WTC11 (cell line): Measurements from ENCODE around the gene MYO1A. TPM values are rescaled to one million over a fixed set of nuclear protein-coding genes. Genes with fewer than 3 reads are reported as not detected.

ENCODE experiments used
- ATAC-seq: fragments of 200-7000 bp; cut with Tn5 transposase; 2 replicates; pipeline ENCODE4 v1.10.0; 2021; ENCODE audit warnings: mild to moderate bottlenecking, moderate library complexity
- CTCF ChIA-PET: fragments of 300-600 bp; sonication (Branson Sonifier 250); formaldehyde crosslinking; loops from one replicate; lab custom pipeline; 2021; ENCODE audit warnings: antibody characterized with exemption; lab: Charles Lee
- POLR2A ChIA-PET: fragments of 350-600 bp; sonication (Branson Sonifier 250); formaldehyde crosslinking; loops from one replicate; lab custom pipeline; 2021; ENCODE audit warnings: antibody characterized with exemption; lab: Charles Lee
- DNase-seq: peaks from one replicate; pipeline ENCODE4 v3.0.0; 2021; ENCODE audit warnings: low spot score
- H3K27ac Mint-ChIP-seq: 2 replicates; pipeline ENCODE4 v1.8.0; 2021; ENCODE audit warnings: mixed read lengths
- H3K27me3 Mint-ChIP-seq: 2 replicates; pipeline ENCODE4 v1.8.0; 2021; ENCODE audit warnings: low read depth, mild to moderate bottlenecking, moderate library complexity, mixed read lengths
- H3K36me3 Mint-ChIP-seq: 2 replicates; pipeline ENCODE4 v1.8.0; 2021; ENCODE audit warnings: mixed read lengths
- H3K4me1 Mint-ChIP-seq: 2 replicates; pipeline ENCODE4 v1.8.0; 2022; ENCODE audit warnings: mixed read lengths
- H3K4me3 Mint-ChIP-seq: 2 replicates; pipeline ENCODE4 v1.8.0; 2021; ENCODE audit warnings: mild to moderate bottlenecking, moderate library complexity, mixed read lengths
- H3K9me3 Mint-ChIP-seq: 2 replicates; pipeline ENCODE4 v1.8.0; 2021; ENCODE audit warnings: mixed read lengths
- ATF3 ChIP-seq: sonication (generic); formaldehyde crosslinking; conservative IDR thresholded peaks from 2 replicates; pipeline ENCODE4 v1.8.1; 2022; ENCODE audit warnings: mild to moderate bottlenecking, missing genetic modification reagents
- ATF6 ChIP-seq: sonication (generic); formaldehyde crosslinking; IDR thresholded peaks from 2 replicates; pipeline ENCODE4 v1.8.1; 2023; ENCODE audit warnings: mild to moderate bottlenecking, missing genetic modification reagents
- E2F5 ChIP-seq: sonication (generic); formaldehyde crosslinking; IDR thresholded peaks from 2 replicates; pipeline ENCODE4 v1.8.1; 2022; ENCODE audit warnings: mild to moderate bottlenecking, moderate library complexity, missing genetic modification reagents
- ERG ChIP-seq: fragments of 250-450 bp; sonication (Bioruptor Pico); IDR thresholded peaks from 2 replicates; pipeline ENCODE4 v1.8.0; 2021; ENCODE audit warnings: mild to moderate bottlenecking
- FOXJ3 ChIP-seq: sonication (generic); formaldehyde crosslinking; IDR thresholded peaks from 2 replicates; pipeline ENCODE4 v1.9.0; 2021; ENCODE audit warnings: missing genetic modification reagents, mild to moderate bottlenecking, borderline replicate concordance
- GABPB1 ChIP-seq: sonication (generic); formaldehyde crosslinking; IDR thresholded peaks from 2 replicates; pipeline ENCODE4 v1.8.1; 2023; ENCODE audit warnings: mild to moderate bottlenecking, missing genetic modification reagents
- GRHL2 ChIP-seq: fragments of 250-450 bp; sonication (Bioruptor Pico); IDR thresholded peaks from 2 replicates; pipeline ENCODE4 v1.8.0; 2022; ENCODE audit warnings: mild to moderate bottlenecking, moderate library complexity; ENCODE audit not compliant: insufficient replicate concordance, severe bottlenecking
- GTF2I ChIP-seq: fragments of 250-450 bp; sonication (Bioruptor Pico); conservative IDR thresholded peaks from 2 replicates; pipeline ENCODE4 v1.4.0; 2021; ENCODE audit warnings: mild to moderate bottlenecking
- JAZF1 ChIP-seq: fragments of 250-450 bp; sonication (Bioruptor Pico); IDR thresholded peaks from 2 replicates; pipeline ENCODE4 v1.9.0; 2021; ENCODE audit warnings: moderate library complexity, mild to moderate bottlenecking, inconsistent platforms
- MAX ChIP-seq: sonication (generic); formaldehyde crosslinking; IDR thresholded peaks from 2 replicates; pipeline ENCODE4 v1.8.0; 2022; ENCODE audit warnings: mild to moderate bottlenecking, missing genetic modification reagents
- MXD4 ChIP-seq: fragments of 250-450 bp; sonication (Bioruptor Pico); IDR thresholded peaks from 2 replicates; pipeline ENCODE4 v1.8.0; 2021; ENCODE audit warnings: mild to moderate bottlenecking, moderate library complexity, borderline replicate concordance
- MYBL2 ChIP-seq: sonication (generic); formaldehyde crosslinking; IDR thresholded peaks from 2 replicates; pipeline ENCODE4 v1.8.1; 2023; ENCODE audit warnings: mild to moderate bottlenecking, moderate library complexity, missing genetic modification reagents
- NFE2L1 ChIP-seq: sonication (generic); formaldehyde crosslinking; IDR thresholded peaks from 2 replicates; pipeline ENCODE4 v1.8.1; 2023; ENCODE audit warnings: missing genetic modification reagents
- OVOL2 ChIP-seq: fragments of 250-450 bp; sonication (Bioruptor Pico); IDR thresholded peaks from 2 replicates; pipeline ENCODE4 v1.9.0; 2021; ENCODE audit warnings: mild to moderate bottlenecking, borderline replicate concordance
- PREB ChIP-seq: sonication (generic); formaldehyde crosslinking; IDR thresholded peaks from 2 replicates; pipeline ENCODE4 v1.8.1; 2022; ENCODE audit warnings: mild to moderate bottlenecking, missing genetic modification reagents, moderate library complexity, borderline replicate concordance
- RELA ChIP-seq: sonication (generic); formaldehyde crosslinking; IDR thresholded peaks from 2 replicates; pipeline ENCODE4 v1.8.1; 2022; ENCODE audit warnings: missing genetic modification reagents, mild to moderate bottlenecking, borderline replicate concordance
- SMAD3 ChIP-seq: sonication (generic); formaldehyde crosslinking; IDR thresholded peaks from 2 replicates; pipeline ENCODE4 v1.8.0; 2022; ENCODE audit warnings: missing genetic modification reagents, mild to moderate bottlenecking, borderline replicate concordance
- SMAD4 ChIP-seq: sonication (generic); formaldehyde crosslinking; IDR thresholded peaks from 2 replicates; pipeline ENCODE4 v1.8.0; 2022; ENCODE audit warnings: mild to moderate bottlenecking, missing genetic modification reagents
- TCF7 ChIP-seq: sonication (generic); formaldehyde crosslinking; IDR thresholded peaks from 2 replicates; pipeline ENCODE4 v1.8.0; 2022; ENCODE audit warnings: mild to moderate bottlenecking, low read depth, missing genetic modification reagents, moderate library complexity
- ZNF219 ChIP-seq: sonication (generic); formaldehyde crosslinking; IDR thresholded peaks from 2 replicates; pipeline ENCODE4 v1.8.0; 2023; ENCODE audit warnings: missing genetic modification reagents, mild to moderate bottlenecking, borderline replicate concordance
- ZNF232 ChIP-seq: sonication (generic); formaldehyde crosslinking; IDR thresholded peaks from 2 replicates; pipeline ENCODE4 v1.8.0; 2022; ENCODE audit warnings: mild to moderate bottlenecking, missing genetic modification reagents
- ZNF416 ChIP-seq: fragments of 250-450 bp; sonication (Bioruptor Pico); IDR thresholded peaks from 2 replicates; pipeline ENCODE4 v1.9.0; 2021; ENCODE audit warnings: mild to moderate bottlenecking, inconsistent platforms
- ZNF425 ChIP-seq: fragments of 250-450 bp; sonication (Bioruptor Pico); conservative IDR thresholded peaks from 2 replicates; pipeline ENCODE4 v1.9.0; 2021; ENCODE audit warnings: mild to moderate bottlenecking
- total RNA-seq: library from RNA; stranded (reverse); gene quantifications from 3 replicates; pipeline ENCODE4 v1.2.3, GENCODE V29; 2021

The MYO1A gene
- total RNA-seq, 1 experiment from 2014 or later = 0.87 TPM

- Mint-ChIP-seq H3K27ac (peak overlapping the region; percentile 45; the same call in 1 of the 2 replicates), H3K9me3 (no peaks in the 10 kb centered on the region), H3K27me3 (no peaks in the 10 kb centered on the region; the same call in 1 of the 2 replicates), H3K4me1 (peaks cover 37% of the 10 kb centered on the region), H3K36me3 (peaks cover 31% of the 10 kb centered on the region), H3K4me3 (no peak overlapping the region)
- no peak for TF ChIP-seq ZNF219 (CRISPR knock-in tag)
- TF ChIP-seq TCF7 (CRISPR knock-in tag) = no peak
- no peak for TF ChIP-seq GABPB1 (CRISPR knock-in tag)
- TF ChIP-seq GTF2I = no peak
- TF ChIP-seq ZNF232 (CRISPR knock-in tag) = no peak
- TF ChIP-seq OVOL2 (CRISPR knock-in tag) = no peak
- no peak for TF ChIP-seq ERG (CRISPR knock-in tag)
- no peak for TF ChIP-seq MAX (CRISPR knock-in tag)
- no peak for TF ChIP-seq ZNF416 (CRISPR knock-in tag)
- no peak for TF ChIP-seq NFE2L1
- no peak for TF ChIP-seq RELA (CRISPR knock-in tag)
- no peak for TF ChIP-seq FOXJ3 (CRISPR knock-in tag)
- no peak for TF ChIP-seq ATF6 (CRISPR knock-in tag)
- TF ChIP-seq MYBL2 (CRISPR knock-in tag) = no peak
- no peak for TF ChIP-seq SMAD3 (CRISPR knock-in tag)
- no peak for TF ChIP-seq JAZF1 (CRISPR knock-in tag)
- TF ChIP-seq ZNF425 = no peak
- no peak for TF ChIP-seq GRHL2 (CRISPR knock-in tag)
- TF ChIP-seq MXD4 = no peak
- ChIA-PET CTCF (interaction anchor here (0.5 to 8.7 kb wide), 20 partner anchors 9 to 496 kb away, joined by 3 to 219 read pairs (median 7); partner anchors contain the start of genes NEMP1, STAT6 and TAC3), POLR2A (interaction anchor here (1.2 to 1.9 kb wide), 5 partner anchors 11 to 23 kb away, joined by 5 to 26 read pairs (median 7); partner anchors contain the start of genes NEMP1 and STAT6)
- DNase-seq (no peak), ATAC-seq (no peak)
Measured at GRCh38 chr12:57092876-57093414, 43.0 kb upstream of the MYO1A start.

GRCh38 chr12:57092529-57092862, 42.6 kb upstream of the MYO1A start:
- ChIA-PET CTCF (interaction anchor here (0.6 to 8.7 kb wide), 14 partner anchors 8 to 495 kb away, joined by 3 to 219 read pairs (median 8); partner anchors contain the start of genes NEMP1 and STAT6), POLR2A (interaction anchor here (0.9 to 1.4 kb wide), 3 partner anchors 11 to 19 kb away, joined by 4 to 11 read pairs (median 5); partner anchors contain the start of genes NEMP1 and STAT6)
- Mint-ChIP-seq H3K4me3 (no peak overlapping the region), H3K4me1 (peaks cover 37% of the 10 kb centered on the region), H3K27ac (peak overlapping the region; percentile 45; the same call in 1 of the 2 replicates), H3K9me3 (no peaks in the 10 kb centered on the region), H3K27me3 (no peaks in the 10 kb centered on the region; the same call in 1 of the 2 replicates), H3K36me3 (peaks cover 31% of the 10 kb centered on the region)
- ATAC-seq = no peak
- DNase-seq = no peak
- TF ChIP-seq MYBL2 (CRISPR knock-in tag) (no peak), SMAD4 (CRISPR knock-in tag) (no peak), PREB (CRISPR knock-in tag) (no peak), E2F5 (CRISPR knock-in tag) (no peak), ATF3 (CRISPR knock-in tag) (no peak)
